HG03060 (cell line): ENCODE data around the gene CCL15.
"Not testable (repeated sequence)": the region's sequence is repeated elsewhere in the genome, so short reads cannot be mapped to it uniquely, and the experiment has no call there.

Experiments
- ATAC-seq: cut with Tn5 transposase; IDR thresholded peaks from one replicate; pipeline ENCODE4 v1.9.1; 2021; ENCODE audit warnings: low read depth, moderate number of reproducible peaks; ENCODE audit not compliant: unreplicated experiment

CCL15 gene, protein sequence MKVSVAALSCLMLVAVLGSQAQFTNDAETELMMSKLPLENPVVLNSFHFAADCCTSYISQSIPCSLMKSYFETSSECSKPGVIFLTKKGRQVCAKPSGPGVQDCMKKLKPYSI

DNA sequence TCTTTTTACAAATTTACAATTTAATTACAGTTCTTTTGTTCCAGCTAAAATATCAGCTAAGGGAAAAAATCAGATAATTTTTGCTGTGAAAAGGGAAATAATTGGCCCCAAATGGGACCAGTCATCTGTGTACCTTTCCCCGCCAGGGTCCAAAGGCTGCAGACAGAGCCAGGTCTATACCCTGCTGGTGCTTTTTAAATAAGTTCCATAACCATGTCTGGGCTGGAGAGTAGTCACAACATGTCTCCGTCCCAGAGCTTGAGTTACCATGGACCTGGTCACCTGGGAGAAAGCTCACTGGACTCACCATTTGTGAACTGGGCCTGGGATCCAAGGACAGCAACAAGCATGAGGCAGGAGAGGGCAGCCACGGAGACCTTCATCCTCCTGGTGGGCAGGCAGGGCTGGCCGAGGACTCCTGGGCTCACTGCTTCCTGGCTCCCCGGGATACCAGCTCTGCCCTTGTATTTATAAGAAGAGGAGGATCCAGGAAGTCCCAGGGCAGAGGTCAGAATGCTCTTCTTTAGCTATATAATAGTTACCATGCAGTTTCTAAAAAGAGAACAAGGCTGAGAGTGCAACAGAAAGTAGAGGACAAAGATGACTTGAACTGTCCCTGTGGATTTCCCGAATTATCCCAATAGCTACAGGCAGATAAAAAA lies at the start of gene CCL15:
CCL15 (minus strand) TSS at position 444 of the 662 bp plus-strand sequence; CDS start at position 383, 61 bp downstream.
- no peak for ATAC-seq

DNA sequence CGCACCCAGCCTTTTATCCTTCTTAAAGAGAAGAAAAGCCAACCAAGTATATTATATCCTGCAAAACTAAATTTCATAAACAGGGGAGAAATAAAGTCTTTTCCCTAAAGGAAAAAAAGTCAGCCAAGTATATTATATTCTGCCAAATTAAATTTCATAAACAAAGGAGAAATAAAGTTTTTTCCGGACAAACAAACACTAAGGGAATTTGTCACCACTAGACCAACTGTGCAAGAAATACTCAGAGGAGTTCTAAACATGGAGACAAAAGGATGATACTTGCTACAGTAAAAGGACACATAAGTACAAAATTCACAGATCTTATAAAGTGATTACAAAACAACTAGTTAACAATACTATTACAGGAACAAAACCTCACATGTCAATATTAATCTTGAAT lies 48.3 kb upstream of the CCL15 start:
- ATAC-seq: no peak

DNA sequence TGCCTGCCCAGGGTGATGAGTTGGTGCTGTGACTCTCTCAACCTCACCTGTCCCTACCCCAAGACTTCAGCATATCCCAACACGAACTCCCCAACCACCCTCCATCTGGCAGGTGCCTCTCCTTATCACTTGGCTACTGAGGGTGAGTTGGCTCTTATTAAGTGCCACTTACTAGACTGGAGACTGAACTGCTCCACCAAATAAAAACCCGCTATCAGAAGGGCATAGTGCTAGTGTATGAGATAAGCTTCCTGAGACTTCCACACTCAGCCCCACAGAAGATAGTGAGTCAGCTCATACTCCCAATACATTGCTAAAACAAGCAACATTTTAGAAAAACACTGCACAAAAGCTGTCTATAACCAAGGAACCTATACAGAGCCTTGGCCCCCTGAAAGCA lies 46.7 kb upstream of the CCL15 start:
- no peak for ATAC-seq

DNA sequence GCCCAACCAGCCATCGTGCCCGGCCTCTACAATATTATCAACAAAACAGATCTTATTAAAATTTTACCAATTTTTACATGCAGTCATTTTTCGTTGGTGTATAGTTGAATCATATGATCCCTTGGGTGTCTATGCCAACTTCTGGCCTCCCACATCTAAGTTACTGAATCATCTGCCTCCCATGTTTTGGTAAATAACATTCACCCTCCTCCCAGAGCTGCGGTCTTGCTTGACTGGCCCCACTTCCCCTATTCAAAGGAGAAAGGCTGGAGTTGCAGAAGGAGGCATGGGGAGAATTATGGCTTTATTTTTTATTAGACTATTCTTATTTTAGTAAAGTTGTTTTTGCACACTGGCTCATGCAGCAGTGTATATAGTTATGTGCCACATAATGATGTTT lies 34.9 kb upstream of the CCL15 start:
- ATAC-seq: no peak

DNA sequence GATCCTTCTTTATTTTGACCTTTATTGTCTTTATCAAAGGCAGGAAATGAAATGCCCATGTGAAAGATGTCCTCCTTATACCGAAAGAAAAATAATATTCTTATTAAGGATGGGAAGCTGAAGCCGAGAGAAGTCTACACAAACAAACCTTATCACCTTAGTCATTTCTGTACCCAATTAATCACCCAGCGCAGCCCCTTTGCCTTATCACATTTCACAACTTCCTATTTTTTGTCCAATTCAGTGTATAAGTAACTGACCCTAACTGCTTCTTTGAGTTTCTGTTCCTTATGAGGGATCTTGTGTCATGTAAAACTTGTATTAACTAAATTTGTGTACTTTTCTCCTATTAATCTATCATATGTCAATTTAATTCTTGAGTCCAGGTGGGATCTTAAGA lies 32.8 kb upstream of the CCL15 start:
- ATAC-seq: no peak

DNA sequence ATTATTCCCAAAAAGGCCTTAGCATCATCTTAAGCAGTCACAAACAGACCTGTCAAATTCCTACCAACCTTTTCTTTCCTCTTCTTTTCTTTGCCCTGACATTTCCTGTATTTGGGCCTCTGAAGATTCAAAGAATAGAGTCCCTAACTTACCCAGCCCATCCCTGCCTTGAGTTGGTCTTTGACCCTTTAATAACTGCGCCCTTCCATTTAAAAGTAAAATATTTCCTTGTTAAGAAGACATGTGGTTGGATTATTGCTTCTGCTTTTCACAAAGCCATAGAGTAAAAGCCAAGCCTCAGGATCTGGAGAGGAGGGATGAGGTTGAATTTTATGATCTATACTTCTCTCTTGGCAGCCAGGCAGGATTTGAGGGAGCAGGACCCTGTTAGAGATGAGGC lies 29.6 kb upstream of the CCL15 start:
- ATAC-seq: no peak

DNA sequence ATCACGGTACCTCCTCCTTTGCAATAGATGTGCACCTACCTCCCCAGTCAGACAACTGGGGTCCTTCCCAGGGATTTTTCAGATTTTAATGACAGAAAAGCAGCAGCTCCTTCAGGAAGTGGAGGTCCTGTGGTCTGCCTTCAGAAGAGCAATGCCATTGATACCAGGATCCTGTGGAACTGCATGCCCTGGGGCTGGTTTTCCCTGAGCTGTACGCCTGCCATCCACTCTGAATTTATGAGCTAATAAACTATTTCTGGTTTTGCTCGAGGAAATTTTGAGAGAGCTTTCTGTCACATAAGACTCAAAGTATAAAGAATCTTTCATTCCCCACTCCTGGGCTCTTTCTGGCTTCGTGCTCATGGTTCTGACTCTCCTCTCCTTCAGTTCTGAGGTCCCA lies 26.4 kb upstream of the CCL15 start:
- no peak for ATAC-seq

DNA sequence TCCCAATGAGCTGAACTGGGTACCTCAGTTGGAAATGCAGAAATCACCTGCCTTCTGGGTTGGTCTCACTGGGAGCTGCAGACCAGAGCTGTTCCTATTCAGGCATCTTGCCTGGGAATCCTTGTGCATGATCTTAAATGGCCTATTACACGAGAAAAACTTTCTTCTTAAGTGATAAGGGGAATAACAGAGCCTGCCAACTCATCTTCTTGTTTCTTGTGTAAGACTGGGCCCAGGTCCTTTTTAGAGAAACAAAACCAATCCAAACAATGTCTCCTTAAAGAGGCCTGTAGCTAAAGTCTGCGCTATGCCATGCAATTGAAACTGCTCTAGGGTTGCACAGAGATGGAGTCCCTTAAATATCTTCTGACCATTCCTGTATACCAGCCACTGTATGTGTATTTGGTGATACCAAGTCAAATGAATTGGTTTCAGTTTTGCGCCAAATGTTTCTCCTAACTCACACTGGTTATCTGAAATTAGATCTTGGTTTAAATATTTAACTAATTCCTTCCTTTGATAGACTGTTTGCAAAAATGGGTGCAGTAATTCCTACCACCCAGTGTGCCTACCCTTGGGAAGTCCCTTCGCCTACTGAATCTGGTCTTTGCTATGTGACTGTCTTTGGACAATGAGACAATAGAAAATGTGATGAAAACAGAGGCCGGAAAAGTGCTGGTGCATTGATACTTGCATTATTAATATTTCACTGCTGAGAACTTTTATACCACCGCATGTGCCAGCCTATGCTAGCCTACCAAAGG lies 22.9 kb upstream of the CCL15 start:
- ATAC-seq: no peak

DNA sequence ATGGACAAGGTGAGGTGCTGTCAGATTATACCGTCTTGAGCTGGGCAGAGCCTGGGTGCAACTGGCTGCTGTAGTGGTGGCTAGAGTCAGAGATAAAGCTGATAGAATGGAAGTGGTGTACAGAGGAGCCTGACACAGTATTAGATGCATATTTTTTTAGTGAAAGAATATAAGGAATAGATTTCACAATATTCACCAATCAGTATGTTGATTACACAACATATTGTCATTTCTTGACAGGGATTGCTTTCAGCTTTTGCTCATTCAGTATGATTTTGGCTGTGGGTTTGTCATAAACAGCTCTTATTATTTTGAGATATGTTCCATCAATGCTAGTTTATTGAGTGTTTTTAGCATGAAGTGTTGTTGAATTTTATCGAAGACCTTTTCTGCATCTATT lies 18.1 kb upstream of the CCL15 start:
- ATAC-seq: no peak

DNA sequence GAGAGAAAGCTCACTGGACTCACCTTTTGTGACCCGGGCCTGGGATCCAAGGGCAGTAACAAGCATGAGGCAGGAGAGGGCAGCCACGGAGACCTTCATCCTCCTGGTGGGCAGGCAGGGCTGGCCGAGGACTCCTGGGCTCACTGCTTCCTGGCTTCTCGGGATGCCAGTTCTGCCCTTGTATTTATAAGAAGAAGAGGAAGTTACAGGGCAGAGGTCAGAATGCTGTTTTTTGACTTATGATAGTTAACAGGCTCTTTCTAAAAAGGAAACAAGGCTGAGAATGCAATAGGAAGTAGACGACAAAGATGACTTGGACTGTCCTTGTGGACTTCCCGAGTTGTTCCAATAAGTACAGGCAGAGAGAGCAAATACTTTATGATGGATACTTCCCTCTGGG lies 16.4 kb upstream of the CCL15 start, which contains the start of gene CCL23:
CCL23 (minus strand) TSS at position 174 of the 400 bp plus-strand sequence; CDS start at position 99, 75 bp downstream.
- ATAC-seq: no peak

DNA sequence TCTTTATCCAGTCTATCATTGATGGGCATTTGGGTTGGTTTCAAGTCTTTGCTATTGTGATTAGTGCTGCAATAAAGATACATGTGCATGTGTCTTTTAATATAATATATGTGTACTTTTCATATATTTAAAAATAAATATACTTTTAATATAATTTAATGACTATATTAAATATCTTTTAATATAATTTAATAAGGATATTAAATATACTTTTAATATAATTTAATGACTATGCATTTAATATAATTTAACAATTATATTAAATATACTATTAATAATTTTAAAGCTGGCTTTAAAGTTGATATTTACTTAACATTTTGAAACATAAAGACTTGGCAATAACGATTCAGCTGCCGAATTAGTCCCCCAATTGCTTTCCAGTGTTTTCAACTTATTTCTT lies 15.2 kb upstream of the CCL15 start:
- ATAC-seq: no peak

DNA sequence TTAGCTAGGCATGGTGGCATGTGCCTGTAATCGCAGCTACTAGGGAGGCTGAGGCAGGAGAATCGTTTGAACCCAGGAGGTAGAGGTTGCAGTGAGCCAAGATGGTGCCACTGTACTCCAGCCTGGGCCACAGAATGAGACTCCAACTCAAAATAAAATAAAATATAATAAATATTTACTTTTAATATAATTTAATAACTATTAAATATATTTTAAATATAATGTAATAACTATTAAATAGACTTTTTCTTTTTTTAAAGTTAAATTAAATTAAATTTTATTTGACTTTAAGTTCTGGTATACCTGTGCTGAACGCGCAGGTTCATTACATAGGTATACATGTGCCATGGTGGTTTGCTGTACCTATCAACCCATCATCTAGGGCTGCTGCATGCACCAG lies 14.5 kb upstream of the CCL15 start:
- not testable (repeated sequence) for ATAC-seq

DNA sequence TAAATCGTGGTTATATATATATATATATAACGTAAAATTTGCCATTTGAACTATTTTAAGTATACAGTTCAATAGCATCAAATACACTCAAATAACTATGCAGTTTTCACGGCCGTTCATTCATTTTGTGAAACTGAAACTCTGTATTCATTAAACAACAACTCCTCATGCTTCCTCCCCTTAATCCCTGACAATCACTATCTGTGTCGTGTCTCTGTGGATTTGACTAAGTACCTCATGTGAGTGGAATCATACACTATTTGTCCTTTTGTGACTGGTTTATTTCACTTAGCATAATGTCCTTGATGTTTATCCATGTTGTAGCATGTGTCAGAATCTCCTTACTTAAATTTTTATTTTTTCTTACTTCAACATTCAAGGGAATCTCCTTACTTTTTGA lies 13.6 kb upstream of the CCL15 start:
- ATAC-seq: no peak

DNA sequence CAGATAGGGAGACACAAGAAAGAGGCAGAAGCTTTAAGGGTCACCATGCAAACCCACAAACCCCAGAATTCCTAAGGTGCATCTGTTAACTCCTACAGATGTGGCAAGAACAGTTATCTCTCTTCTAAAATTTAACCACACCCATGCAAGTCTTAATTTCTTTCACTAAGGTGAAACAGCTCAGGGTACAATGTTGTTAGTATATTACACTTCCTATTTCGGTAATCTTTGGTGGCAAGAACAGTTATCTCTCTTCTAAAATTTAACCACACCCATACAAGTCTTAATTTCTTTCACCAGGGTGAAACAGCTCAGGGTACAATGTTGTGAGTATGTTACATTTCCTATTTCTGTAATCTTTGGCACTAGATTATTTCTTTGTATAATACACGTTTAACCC lies 9.8 kb upstream of the CCL15 start:
- no peak for ATAC-seq

DNA sequence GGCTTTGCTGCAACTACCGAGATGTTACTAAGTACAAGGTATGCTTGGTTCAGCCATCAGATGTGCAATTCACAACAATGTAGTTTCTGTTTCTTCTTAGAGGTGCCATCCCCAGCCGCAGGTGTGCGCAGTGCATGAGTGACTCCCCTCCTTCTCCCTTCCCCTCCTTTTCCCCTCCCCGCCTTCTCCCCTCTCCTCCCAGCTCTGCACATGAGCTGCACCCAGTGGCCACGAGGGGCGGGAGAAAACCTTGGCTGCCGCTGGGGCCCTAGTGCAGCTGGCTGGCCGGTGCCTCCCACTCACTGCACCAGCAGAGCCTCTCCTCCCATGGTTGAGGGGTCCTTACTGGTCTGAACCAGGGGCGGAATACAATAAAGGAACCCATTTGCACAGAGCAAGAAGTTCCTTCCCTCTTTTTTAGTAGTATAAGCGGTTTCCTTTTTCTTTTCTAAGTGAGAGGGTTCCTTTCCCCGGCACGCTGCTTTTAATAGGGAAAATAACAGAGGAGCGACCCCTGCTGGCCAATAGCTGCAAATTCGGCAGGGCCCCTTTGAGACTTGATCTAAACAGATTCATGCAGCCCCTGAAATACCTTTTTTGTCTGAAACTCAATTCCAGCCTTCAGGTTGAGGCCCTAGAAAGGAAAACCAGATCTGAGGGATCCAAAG lies 7.8 kb upstream of the CCL15 start:
- no peak for ATAC-seq

DNA sequence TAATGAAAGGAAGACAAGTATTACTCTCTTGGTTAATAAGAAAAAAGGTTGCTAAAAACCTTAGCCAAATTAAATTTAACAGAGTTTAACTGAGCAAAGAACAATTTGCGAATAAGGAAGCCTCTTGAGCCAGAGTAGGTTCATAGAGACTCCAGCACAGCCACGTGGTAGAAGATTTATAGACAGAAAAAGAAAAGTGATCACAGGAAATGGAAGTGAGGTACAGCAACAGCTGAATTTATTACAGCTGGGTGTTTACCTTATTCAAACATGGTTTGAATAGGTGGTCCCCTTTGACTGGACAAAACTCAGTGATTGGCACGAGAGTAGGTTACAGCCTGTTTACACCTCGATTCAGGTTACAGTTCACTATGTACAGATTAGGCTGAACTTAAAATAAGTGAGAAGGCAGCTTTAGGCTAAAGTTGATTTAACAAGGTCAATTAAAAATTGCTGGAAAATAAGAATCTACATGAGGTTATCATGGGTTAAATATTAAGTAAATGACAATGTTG lies 3.3 kb upstream of the CCL15 start:
- no peak for ATAC-seq

DNA sequence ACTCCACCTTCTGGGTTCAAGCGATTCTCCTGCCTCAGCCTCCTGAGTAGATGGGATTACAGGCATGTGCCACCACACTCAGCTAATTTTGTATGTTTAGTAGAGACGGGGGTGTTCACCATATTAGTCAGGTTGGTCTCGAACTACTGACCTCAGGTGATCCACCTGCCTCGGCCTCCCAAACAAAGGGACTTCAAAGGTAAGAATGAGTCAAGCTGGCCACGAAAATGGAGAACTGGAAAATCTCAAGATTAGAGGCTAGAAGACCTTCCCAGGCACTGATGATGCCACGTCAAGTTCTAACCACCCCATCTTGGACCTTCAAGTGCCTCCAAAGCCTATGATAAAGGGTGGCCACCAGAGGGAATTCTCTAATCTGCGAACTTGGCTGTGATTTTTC lies 1.3 kb upstream of the CCL15 start:
- ATAC-seq: no peak

DNA sequence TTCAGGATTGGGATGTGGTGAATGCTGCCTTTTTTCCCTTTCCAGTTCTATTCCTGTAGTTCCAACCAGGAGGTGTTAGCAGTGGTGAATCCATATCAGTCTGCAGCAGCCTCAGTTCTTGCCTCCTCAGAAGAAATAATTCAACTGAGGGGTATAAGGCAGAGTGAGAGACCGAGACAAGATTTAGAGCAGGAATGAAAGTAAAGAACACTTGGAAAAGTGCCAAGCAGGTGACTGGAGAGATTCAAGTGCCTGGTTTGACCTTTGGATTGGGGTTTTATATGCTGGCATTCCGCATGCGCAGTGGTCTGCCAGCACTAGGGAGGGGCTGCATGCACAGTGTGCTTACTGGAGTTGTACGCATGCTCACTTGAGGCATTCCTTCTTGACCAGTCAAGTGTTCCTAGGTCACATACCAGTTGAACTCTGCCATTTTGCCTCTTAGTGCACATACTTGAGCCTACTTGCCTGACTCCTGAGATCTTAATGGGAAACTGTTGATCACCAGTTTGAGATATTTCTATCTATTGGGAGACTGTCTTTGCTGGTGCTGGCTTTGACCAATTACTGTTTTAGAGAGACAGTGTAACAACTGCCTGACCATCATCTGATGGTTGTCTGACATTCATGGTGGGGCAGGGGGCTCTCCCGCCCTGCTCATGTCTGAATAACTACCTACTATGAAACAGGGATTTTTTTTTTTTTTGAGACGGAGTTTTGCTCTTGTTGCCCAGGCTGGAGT lies 680 bp upstream of the CCL15 start:
- no peak for ATAC-seq

DNA sequence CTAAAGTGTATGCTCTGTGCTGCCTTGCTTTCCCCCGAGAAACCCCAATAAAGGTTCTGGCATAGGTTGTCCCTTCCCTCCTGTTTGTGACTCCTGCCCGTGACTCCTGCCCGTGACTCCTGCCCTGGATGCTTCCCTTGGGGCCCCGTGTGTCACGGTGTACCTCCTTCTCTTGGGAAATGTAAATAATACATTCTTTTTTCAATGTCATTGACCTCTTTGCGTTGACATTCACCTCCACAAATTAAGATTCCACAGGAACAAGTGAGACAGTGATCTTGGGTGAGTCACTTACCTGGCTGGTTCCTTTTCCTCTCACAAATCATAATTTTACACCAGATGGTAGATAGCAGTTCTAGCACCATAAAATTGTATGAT lies 632 bp downstream of the CCL15 start:
- no peak for ATAC-seq

DNA sequence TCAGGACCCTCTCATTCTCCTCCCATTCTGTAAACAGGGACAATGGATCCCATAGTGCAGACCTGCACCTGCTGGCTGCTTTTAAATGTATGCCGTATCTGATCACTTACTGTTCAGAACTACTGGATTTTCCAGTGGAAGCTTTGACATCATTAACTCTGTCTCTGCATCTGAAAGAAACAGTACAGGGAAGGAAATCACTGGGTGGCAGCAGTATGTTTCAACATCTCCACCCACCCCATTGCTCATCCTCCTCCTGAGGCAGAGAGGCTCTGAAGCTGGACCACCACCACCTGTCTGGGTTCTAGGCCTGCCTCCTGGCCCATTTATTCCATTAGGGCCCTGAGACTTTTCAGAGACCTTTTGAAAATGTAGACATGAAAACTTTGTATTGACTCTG lies 2.6 kb downstream of the CCL15 start:
- no peak for ATAC-seq
